Spleen (tissue), 11 donors: ENCODE data around the gene TNRC6B. TPM values are rescaled to one million over a fixed set of nuclear protein-coding genes. Genes with fewer than 3 reads are reported as not detected.
A peak's percentile ranks its signal among the peaks of the same experiment; 100 is the strongest.

Experiments
- DNase-seq: peaks from one replicate; pipeline ENCODE4 v3.0.0-alpha.2; 2020
- H3K27ac ChIP-seq, 8 donors: fragments of 200-600 bp; sonication (generic) in 7 of 8; 1 replicate in 4 of 8; 2 replicates in 4 of 8; pipeline versions ENCODE4 v1.5.0 to v1.8.0; 2016 to 2021; ENCODE audit warnings: inconsistent platforms in 4 of 8, mild to moderate bottlenecking in 4 of 8, moderate library complexity in 1 of 8
- H3K27me3 ChIP-seq, 7 donors: fragments of 200-600 bp; sonication (generic) in 6 of 7; replicated peaks in 1 of 7; 1 replicate in 4 of 7; 2 replicates in 3 of 7; pipeline versions ENCODE4 v1.5.0 to v1.8.0; 2016 to 2021; ENCODE audit warnings: inconsistent platforms in 3 of 7, mild to moderate bottlenecking in 1 of 7
- H3K36me3 ChIP-seq, 6 donors: fragments of 200-600 bp; sonication (generic) in 5 of 6; 1 replicate in 4 of 6; 2 replicates in 2 of 6; pipeline versions ENCODE4 v1.5.0 to v1.8.0; 2016 to 2021; ENCODE audit warnings: inconsistent platforms in 2 of 6
- H3K4me1 ChIP-seq, 6 donors: fragments of 200-600 bp; sonication (generic) in 5 of 6; 1 replicate in 3 of 6; 2 replicates in 3 of 6; pipeline versions ENCODE4 v1.5.0 to v1.8.0; 2016 to 2021; ENCODE audit warnings: inconsistent platforms in 3 of 6
- H3K4me3 ChIP-seq, 8 donors: fragments of 200-600 bp; sonication (generic) in 7 of 8; 1 replicate in 4 of 8; 2 replicates in 4 of 8; pipeline versions ENCODE4 v1.5.0 to v1.8.0; 2016 to 2021; ENCODE audit warnings: inconsistent platforms in 4 of 8, mild to moderate bottlenecking in 4 of 8, moderate library complexity in 2 of 8
- H3K9me3 ChIP-seq, 8 donors: fragments of 200-600 bp; sonication (generic) in 7 of 8; 1 replicate in 4 of 8; 2 replicates in 4 of 8; pipeline versions ENCODE4 v1.5.0 to v1.8.0; 2016 to 2021; ENCODE audit warnings: inconsistent platforms in 4 of 8
- CTCF ChIP-seq, 11 experiments: fragments of 200-600 bp in 7 of 11; fragments of 450-650 bp in 4 of 11; sonication (generic) in 4 of 11; IDR thresholded peaks in 8 of 11; conservative IDR thresholded peaks in 3 of 11; 1 replicate in 7 of 11; 2 replicates in 4 of 11; pipeline versions ENCODE4 v1.4.0 to v1.8.0; 2016 to 2021; ENCODE audit warnings: antibody characterized with exemption in 11 of 11, inconsistent platforms in 4 of 11, mild to moderate bottlenecking in 1 of 11
- POLR2A ChIP-seq, 3 donors: fragments of 450-650 bp; IDR thresholded peaks; one replicate each; pipeline ENCODE4 v1.5.1; 2017; ENCODE audit warnings: antibody characterized with exemption in 3 of 3, mild to moderate bottlenecking in 1 of 3
- POLR2AphosphoS5 ChIP-seq, 3 donors: sonication (generic); formaldehyde crosslinking; IDR thresholded peaks; one replicate each; pipeline ENCODE4 v1.5.1; 2017; ENCODE audit warnings: antibody characterized with exemption in 3 of 3
- WGBS, 5 donors: extraction: QIAGEN DNeasy Blood & Tissue Kit in 3 of 5; methylation state at CpG; one replicate each; pipeline versions ENCODE4 v1.1.5 to v1.1.7; 2013 to 2018; 5-methylcytosine and 5-hydroxymethylcytosine counted together
- intact Hi-C: fragments of 100-400 bp; cut with DNase I; formaldehyde crosslinking; loops from one replicate; pipeline ENCODE4 v1.15.0; 2023; ENCODE audit warnings: low total_unique reads
- polyA plus RNA-seq, 3 donors: library from polyadenylated mRNA; stranded (reverse); fragments of 200-250 nt; gene quantifications; one replicate each; pipeline ENCODE4 v1.2.1, GENCODE V29; 2013
- total RNA-seq, 7 donors: library from RNA; depleted of rRNA in 3 of 7; stranded (reverse); fragments of >200 nt in 3 of 7; fragmentation: NEBNext Ultra II Directional in 4 of 7; extraction: Animal tissue kit (Norgen Biotek cat#: 25700) in 4 of 7; gene quantifications; one replicate each; pipeline versions ENCODE4 v1.1.0 to v1.2.1, GENCODE V29; 2016 to 2021
- donor health status: healthy with polysubstance abuse.
- donor health status: DM: no; HTN: no; CAD: no; lungs with moderate emphysema.
- donor health status: DM: no; HTN: no; CAD: no.
- donor health status: Bipolar disorder and iron deficiency.
- donor health status: healthy.
- donor health status: DM: no; HTN: no; CAD: no.
- donor health status: DM: yes; HTN: yes; CAD: no.

The TNRC6B gene
- total and polyA plus RNA-seq, 10 donors, result 1.2 to 221 (median 95.3) TPM

GRCh38 chr22:40342521-40342920 lies 164.8 kb downstream of the TNRC6B start:
- H3K27me3 ChIP-seq, result no peaks in the 10 kb centered on the region
- H3K36me3 ChIP-seq, result peaks cover 0 to 6% (median 0%) of the 10 kb centered on the region in 6 donors
- no peak overlapping the region for H3K4me3 ChIP-seq
- intact Hi-C loops, result loop anchor here (10.0 kb wide), 3 partner anchors 58 to 298 kb away; partner anchors contain the start of gene TNRC6B
- no peak overlapping the region for H3K27ac ChIP-seq
- no peak for DNase-seq
- TF ChIP-seq POLR2AphosphoS5 (IDR thresholded peaks at IDR 0.05), result no peak
- no peaks in the 10 kb centered on the region for H3K9me3 ChIP-seq
- 70 to 84% (median 75%) methylated on average over 9 of the region's 9 CpGs for WGBS, 5 donors
- H3K4me1 ChIP-seq, result peaks cover 11 to 47% (median 15%) of the 10 kb centered on the region in 6 donors

DNA sequence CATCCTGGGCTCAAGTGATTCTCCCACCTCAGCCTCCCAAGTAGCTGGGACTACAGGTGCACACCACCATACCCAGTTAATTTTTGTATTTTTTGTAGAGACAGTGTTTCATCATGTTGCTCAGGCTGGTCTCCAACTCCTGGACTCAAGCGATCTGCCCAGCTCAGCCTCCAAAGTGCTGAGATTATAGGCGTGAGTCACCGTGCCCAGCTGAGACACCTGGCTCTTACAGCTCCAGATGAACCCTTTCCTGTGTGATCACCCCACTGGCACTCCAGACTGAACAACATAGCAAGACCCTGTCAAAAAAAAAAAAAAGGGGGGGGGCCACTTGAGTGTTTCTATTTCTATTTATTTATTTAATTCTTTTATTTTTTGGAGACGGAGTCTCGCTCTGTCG lies 167.5 kb downstream of the TNRC6B start:
- Histone ChIP-seq H3K9me3 (no peaks in the 10 kb centered on the region), H3K4me1 (peaks cover 22 to 73% (median 33%) of the 10 kb centered on the region in 6 donors), H3K36me3 (peaks cover 0 to 21% (median 13%) of the 10 kb centered on the region in 6 donors), H3K4me3 (peak overlapping the region in 6 of 8 donors; percentile 71 to 96 (median 88)), H3K27ac (peak overlapping the region; percentile 79 to 94 (median 91)), H3K27me3 (no peaks in the 10 kb centered on the region)
- TF ChIP-seq POLR2AphosphoS5 (IDR thresholded peaks at IDR 0.05) (no peak), CTCF (IDR thresholded peaks at IDR 0.05 in 8 of 11, conservative IDR thresholded peaks at IDR 0.05 in 3 of 11) (no peak)
- intact Hi-C loops, result loop anchor here (5.0 to 10.0 kb wide), 4 partner anchors 60 to 813 kb away; partner anchors contain the start of genes RPS19BP1 and TNRC6B
- DNase-seq, result no peak
- whole genome bisulfite sequencing, 5 donors, result 64 to 87% (median 82%) methylated on average over 6 of the region's 6 CpGs

DNA sequence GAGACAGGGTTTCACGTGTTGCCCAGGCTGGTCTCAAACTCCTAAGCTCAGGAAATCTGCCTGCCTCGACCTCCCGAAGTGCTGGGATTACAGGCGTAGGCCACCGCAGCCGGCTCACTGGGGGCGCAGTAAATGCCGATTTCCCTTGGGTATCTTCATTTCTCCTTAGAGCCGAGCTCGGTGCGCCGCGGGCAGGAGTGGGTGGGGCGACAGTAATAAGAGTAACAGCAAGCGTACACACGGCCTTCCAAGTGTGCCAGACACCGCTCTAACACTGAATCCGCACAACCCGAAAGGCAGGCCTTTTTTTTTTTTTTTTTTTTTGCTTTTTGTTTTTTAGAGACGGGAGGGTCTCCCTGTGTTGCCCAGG lies 168.1 kb downstream of the TNRC6B start:
- H3K4me1 ChIP-seq, result peaks cover 22 to 73% (median 33%) of the 10 kb centered on the region in 6 donors
- 0 to 1% (median 1%) methylated on average over 20 of the region's 20 CpGs for WGBS, 5 donors
- peaks cover 0 to 26% (median 18%) of the 10 kb centered on the region in 6 donors for H3K36me3 ChIP-seq
- peak overlapping the region; percentile 79 to 94 (median 91) for H3K27ac ChIP-seq
- no peaks in the 10 kb centered on the region for H3K9me3 ChIP-seq
- H3K27me3 ChIP-seq, result no peaks in the 10 kb centered on the region
- DNase-seq, result peak; percentile 85
- H3K4me3 ChIP-seq, result peak overlapping the region; percentile 71 to 96 (median 85)
- intact Hi-C loops, result loop anchor here (5.0 to 10.0 kb wide), 4 partner anchors 61 to 813 kb away; partner anchors contain the start of genes RPS19BP1 and TNRC6B
- TF ChIP-seq POLR2A (IDR thresholded peaks at IDR 0.05) (no peak), POLR2AphosphoS5 (IDR thresholded peaks at IDR 0.05) (no peak), CTCF (IDR thresholded peaks at IDR 0.05 in 8 of 11, conservative IDR thresholded peaks at IDR 0.05 in 3 of 11) (no peak)

DNA sequence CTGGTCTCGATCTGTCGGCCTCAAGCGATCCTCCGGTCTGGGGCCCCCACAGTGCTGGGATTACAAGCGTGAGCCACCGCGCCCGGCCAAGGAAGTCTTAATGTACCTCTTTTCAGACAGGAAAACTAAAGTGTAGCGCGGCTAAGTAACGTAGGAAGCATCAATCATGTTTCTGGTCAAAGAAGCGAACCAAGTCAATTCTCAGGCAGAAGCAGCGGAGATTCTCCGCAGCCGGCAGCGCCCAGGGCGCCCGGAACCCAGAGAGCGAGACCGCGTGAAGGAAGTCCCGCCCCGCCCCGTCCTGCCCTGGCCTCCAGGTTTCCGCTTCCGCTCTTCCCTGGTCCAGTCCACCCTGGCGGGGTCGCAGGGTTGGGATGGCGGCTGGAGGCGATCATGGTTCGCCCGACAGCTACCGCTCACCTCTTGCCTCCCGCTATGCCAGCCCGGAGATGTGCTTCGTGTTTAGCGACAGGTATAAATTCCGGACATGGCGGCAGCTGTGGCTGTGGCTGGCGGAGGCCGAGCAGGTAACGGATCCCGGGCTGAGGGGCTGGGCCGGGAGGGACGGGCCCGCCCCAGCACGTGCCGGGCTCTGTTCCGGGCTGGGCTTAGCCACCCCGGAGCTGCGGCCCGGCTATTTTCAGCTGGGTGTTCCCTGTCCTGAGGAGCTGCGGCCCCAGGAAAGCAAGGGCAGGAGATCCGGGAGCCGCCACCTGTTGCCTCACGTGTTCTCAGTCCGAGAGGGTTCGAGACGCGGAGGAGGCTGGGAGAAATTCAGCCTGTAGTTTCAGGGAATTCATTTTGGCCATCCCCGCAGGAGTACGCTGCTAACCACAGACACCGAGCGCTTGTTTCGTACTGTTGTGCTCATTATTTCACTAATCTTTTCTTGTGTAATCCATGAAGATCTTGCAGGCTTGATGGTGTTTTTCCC lies 168.7 kb downstream of the TNRC6B start, which contains the start of gene ADSL:
TSS of gene ADSL (plus strand) at position 316 of the 934 bp plus-strand sequence. CDS start at position 375, 59 bp downstream.
- Histone ChIP-seq H3K4me3 (peak within 1 kb of the TSS; percentile 71 to 96 (median 85)), H3K27ac (peak within 1 kb of the TSS; percentile 79 to 94 (median 91)), H3K9me3 (no peaks in the 10 kb centered on the region), H3K4me1 (peaks cover 22 to 71% (median 33%) of the 10 kb centered on the region in 6 donors), H3K27me3 (no peaks in the 10 kb centered on the region), H3K36me3 (peaks cover 2 to 33% (median 25%) of the 10 kb centered on the region in 6 donors)
- peak; percentile 97 for DNase-seq
- TF ChIP-seq POLR2AphosphoS5 (IDR thresholded peaks at IDR 0.05) (peak; percentile 98), POLR2A (IDR thresholded peaks at IDR 0.05) (peak; percentile 24 to 77 (median 59)), CTCF (IDR thresholded peaks at IDR 0.05 in 8 of 11, conservative IDR thresholded peaks at IDR 0.05 in 3 of 11) (peak in 5 of 11 experiments; percentile 26 to 50 (median 41))
- intact Hi-C loops, result loop anchor here (5.0 to 10.0 kb wide), 4 partner anchors 62 to 814 kb away; partner anchors contain the start of genes RPS19BP1 and TNRC6B
- 0 to 1% (median 0%) methylated on average over 41 to 65 of the region's 65 CpGs for WGBS, 5 donors
